Left ventricle myocardium superior (tissue), 1 donor: ENCODE data around the gene TCFL5. TPM values are rescaled to one million over a fixed set of nuclear protein-coding genes. Genes with fewer than 3 reads are reported as not detected.
"Not testable (repeated sequence)": the region's sequence is repeated elsewhere in the genome, so short reads cannot be mapped to it uniquely, and the experiment has no call there.

Source experiments
- ATAC-seq: fragments of 200-7000 bp; cut with Tn5 transposase; one replicate; pipeline ENCODE4 v1.9.1; 2020; ENCODE audit warnings: mild to moderate bottlenecking, moderate library complexity
- DNase-seq: peaks from one replicate; pipeline ENCODE4 v3.0.0-alpha.2; 2020
- intact Hi-C: fragments of 100-400 bp; cut with micrococcal nuclease; formaldehyde crosslinking; loops from one replicate; pipeline ENCODE4 v1.11.0; 2022
- total RNA-seq: library from RNA; stranded (reverse); fragmentation: NEBNext Ultra II Directional; extraction: Animal tissue kit (Norgen Biotek cat#: 25700); gene quantifications from one replicate; pipeline ENCODE4 v1.2.1, GENCODE V29; 2021
- donor health status: DM: no; HTN: yes; CAD: no; lungs with severe emphysema.

TCFL5 gene
- total RNA-seq, 1 donor from 2014 or later, result 6.1 TPM

DNA sequence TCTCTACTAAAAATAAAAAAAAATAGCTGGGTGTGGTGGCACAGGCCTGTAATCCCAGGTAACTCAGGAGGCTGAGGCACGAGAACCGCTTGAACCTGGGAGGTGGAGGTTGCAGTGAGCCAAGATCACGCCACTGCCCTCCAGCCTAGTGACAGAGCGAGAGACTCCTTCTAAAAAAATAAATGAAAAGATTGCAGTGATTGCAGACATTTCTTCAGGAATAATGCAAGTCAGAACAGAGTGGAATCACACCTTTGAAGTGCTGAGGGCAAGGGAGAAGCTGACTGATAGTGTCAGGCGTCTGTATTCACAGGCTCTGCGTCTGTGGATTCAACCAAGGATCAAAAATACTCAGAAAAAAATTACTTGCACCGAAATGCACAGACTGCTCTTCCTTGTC, 2.6 kb upstream of the TCFL5 start:
- no peak for DNase-seq

GRCh38 chr20:62860924-62861691, 514 bp downstream of the TCFL5 start:
- no peak for ATAC-seq
- peak; percentile 53 for DNase-seq
- intact Hi-C loops, result no loop called here

More for the DNA sequence above, 2.6 kb upstream of the TCFL5 start:
- ATAC-seq, result no peak
- intact Hi-C loops, result no loop called here

DNA sequence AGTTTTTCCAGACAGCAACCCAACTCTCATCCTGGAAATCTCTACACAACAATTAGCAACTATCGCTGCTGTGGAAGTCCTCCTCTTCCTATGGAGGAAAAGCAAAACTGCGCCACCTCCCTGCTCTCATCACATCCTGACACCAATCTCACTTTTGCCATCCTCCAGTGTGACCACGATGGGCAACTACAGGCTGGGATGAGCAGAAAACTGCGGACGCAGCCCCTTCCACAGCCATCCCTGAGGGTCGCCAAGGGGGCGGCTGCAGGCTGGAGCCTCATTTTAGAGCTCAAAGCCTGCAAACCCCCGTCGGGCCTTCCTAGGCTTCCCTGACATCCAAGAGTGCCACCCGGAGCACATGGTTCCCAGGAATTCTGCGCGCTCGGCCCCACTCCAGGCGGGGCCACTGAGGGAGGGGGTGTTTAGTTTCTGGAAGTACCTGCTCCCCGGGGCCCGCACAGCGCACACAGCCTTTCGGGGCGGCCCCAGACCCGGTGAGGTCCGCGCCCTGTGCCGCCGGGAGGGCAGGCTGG, 1.2 kb downstream of the TCFL5 start:
- DNase-seq (peak; percentile 27), ATAC-seq (no peak)
- intact Hi-C loops, result no loop called here

GRCh38 chr20:62859721-62860120, 1.9 kb downstream of the TCFL5 start:
- intact Hi-C loops, result no loop called here
- ATAC-seq, result no peak
- DNase-seq, result peak; percentile 15

DNA sequence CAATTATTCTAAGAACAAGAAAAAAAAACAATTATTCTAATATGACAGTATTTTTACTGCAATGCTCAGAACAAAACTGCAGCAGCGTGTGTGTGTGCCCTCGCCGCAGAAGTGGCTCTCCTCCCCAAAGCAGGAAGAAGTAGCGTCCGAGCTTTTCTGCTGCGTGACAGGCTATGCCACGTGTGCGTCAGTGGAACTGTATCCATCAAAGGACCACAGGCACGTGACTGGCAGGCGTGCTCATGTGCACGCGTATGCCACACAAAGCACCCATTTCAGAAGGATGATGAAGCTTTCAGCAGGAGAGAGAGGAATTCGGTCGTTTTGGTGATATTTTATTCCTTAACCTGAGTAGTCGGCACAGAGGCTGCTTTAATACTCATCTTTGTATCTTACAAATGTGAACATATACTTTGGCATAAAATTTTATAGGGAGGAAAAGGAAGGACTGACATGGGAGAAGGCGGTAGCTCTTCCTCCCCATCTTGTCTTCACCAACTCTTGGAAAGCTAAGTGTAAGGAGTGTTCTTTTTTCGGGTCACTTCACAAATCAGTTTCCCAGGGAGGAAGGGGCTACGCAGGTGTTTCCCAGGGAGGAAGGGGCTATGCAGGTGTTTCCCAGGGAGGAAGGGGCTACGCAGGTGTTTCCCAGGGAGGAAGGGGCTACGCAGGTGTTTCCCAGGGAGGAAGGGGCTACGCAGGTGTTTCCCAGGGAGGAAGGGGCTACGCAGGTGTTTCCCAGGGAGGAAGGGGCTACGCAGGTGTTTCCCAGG, 3.4 kb downstream of the TCFL5 start:
- ATAC-seq (no peak), DNase-seq (no peak)
- intact Hi-C loops, result no loop called here

- ATAC-seq (no peak), DNase-seq (no peak)
- intact Hi-C loops, result no loop called here
Measured at GRCh38 chr20:62856931-62857619, 4.5 kb downstream of the TCFL5 start.

DNA sequence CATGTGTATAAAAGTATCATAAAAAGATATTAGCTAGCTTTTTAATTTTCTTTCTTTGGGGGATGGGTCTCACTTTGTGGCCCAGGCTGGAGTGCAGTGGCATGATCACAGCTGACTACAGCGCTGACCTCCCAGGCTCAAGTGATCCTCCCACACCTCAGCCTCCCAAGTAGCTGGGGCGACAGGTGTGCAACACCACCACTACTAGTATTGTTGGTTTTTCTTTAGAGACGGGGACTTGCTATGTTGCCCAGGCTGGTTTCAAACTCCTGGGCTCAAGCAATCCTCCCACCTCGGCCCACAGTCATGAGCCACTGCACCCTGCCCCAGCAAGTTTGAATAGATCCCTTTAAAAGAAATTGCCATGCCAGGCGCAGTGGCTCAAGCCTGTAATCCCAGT, 6.5 kb downstream of the TCFL5 start:
- ATAC-seq (no peak), DNase-seq (no peak)
- intact Hi-C loops, result no loop called here

GRCh38 chr20:62854121-62854520, 7.5 kb downstream of the TCFL5 start:
- ATAC-seq (no peak), DNase-seq (no peak)
- intact Hi-C loops, result no loop called here

- intact Hi-C loops, DNase-seq, ATAC-seq: not testable (repeated sequence)
Measured at GRCh38 chr20:62853304-62853703, 8.3 kb downstream of the TCFL5 start.

DNA sequence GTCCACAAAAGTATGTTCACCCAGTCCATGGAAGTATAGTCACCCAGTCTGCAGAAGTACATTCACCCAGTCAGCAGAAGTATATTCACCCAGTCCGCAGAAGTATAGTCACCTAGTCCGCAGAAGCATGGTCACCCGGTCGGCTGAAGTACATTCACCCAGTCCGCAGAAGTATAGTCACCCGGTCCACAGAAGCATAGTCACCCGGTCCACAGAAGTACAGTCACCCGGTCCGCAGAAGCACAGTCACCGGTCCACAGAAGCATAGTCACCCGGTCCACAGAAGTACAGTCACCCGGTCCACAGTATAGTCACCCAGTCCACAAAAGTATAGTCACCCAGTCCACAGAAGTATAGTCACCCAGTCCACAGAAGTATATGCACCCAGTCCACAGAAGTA, 8.8 kb downstream of the TCFL5 start:
- no peak for ATAC-seq
- intact Hi-C loops, result no loop called here

GRCh38 chr20:62852196-62852595, 9.4 kb downstream of the TCFL5 start:
- intact Hi-C loops, result no loop called here

More for the DNA sequence above, 8.8 kb downstream of the TCFL5 start:
- no peak for DNase-seq

DNA sequence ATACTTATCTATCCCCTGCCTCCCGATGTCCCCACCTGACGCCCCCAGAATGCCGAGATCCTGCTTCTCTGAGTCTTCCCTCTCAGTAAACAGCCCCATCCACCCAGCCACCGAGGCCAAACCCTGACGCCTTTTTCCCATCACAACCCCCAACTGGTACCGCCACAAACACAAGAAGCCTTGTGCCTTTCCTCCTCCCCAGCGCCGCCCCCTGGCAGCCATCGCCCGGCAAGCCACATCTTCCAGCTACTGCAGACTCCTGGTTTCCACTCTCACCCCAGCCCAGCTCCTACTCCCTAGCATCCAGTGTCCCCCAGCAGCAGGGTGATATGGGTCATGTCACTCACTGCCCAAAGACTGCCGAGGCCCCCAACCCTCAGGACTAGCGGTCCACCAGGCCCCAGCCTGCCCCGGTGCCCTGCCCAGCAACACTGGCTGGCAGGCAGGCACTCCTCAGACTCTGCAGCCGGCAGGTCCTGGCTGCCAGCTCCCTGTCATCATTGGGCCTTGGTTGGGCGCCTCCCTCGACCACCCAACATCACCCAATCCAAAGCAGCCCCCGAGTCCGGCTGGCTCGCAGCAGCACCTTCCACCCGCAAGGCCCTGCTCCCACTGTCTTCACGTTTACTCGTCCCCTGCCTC, 11.2 kb downstream of the TCFL5 start:
- no peak for ATAC-seq
- intact Hi-C loops, result no loop called here

More at GRCh38 chr20:62852196-62852595, 9.4 kb downstream of the TCFL5 start:
- DNase-seq (no peak), ATAC-seq (no peak)

DNA sequence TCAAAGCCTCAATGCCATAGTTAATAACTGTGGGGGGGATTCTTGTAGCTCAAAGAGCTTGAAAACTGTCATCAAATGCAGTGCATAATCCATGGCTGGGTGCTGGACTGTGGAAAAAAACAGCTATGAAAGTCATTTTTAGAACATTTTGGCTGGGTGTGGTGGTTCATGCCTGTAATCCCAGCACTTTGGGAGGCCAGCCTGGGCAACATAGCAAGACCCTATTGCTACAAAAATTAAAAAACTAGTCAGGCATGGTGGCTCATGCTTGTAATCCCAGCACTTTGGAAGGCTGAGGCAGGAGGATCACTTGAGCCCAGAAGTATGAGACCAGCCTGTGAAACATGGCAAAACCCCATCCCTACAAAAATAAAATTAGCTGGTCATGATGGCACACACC, 12.2 kb downstream of the TCFL5 start:
- intact Hi-C loops, result no loop called here
- no peak for DNase-seq
- no peak for ATAC-seq

More for the DNA sequence above, 11.2 kb downstream of the TCFL5 start:
- DNase-seq, result no peak

DNA sequence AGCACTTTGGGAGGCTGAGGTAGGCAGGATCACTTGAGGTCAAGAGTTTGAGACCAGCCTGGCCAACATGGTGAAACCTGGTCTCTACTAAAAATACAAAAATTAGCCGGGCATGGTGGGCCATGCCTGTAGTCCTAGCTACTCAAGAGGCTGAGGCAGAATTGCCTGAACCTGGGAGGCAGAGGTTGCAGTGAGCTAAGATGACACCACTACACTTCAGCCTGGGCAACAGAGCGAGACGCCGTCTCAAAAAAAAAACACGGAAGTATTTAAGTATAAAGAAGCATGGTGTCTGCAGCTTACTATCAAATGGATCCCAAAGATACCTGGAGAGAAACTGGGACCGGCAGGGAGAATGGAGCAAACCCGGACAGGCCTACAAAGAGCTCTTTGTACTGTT, 12.7 kb downstream of the TCFL5 start:
- DNase-seq, ATAC-seq, intact Hi-C loops: not testable (repeated sequence)

GRCh38 chr20:62846166-62846890, 15.3 kb downstream of the TCFL5 start:
- ATAC-seq (peak; percentile 76), DNase-seq (peak; percentile 68)
- intact Hi-C loops, result no loop called here

- ATAC-seq, result no peak
- intact Hi-C loops, result no loop called here
- no peak for DNase-seq
Measured at GRCh38 chr20:62845416-62846160, 16.0 kb downstream of the TCFL5 start.

DNA sequence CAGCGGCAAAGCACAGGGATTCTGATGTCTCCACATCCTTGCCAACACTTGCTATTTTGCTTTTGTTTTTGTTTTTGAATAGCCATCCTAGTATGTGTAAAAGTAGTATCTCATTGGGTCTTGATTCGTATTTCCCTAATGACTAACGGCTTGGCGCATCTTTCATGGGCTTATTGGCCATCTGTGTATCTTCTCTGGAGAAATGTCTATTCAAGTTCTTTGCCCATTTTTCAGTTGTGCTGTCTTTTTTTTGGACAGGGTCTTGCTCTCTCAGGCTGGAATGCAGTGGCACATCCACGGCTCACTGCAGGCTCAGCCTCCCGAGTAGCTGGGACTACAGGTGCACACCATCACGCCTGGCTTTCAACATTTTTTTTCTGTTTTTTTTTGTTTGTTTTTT, 17.4 kb downstream of the TCFL5 start:
- intact Hi-C loops, result no loop called here
- DNase-seq (peak; percentile 4), ATAC-seq (no peak)

DNA sequence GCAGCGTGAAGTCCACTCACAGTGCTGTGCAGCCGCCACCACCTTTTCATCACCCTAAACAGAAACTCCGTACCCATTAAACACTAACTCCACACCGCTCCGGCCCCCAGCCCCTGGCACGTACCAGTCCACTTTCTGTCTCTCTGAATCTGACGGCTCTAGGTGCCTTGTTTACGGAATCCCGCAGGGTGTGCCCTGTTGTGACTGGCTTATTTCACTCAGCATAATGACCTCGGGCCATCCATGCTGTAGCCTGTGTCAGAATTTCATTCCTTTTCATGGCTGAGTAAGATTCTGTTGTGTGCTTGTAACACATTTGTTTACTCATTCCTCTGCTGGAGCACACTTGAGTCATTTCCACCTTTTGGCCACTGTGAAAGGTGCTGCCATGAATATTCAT, 18.0 kb downstream of the TCFL5 start:
- DNase-seq (peak; percentile 9), ATAC-seq (no peak)
- intact Hi-C loops, result no loop called here
